NCI-H82 treated with DMSO at 0.1 percent for 48 hours (cell line): ENCODE results near the gene NSUN6.

Source experiments
- DNase-seq: peaks from one replicate; lab custom pipeline; 2025; ENCODE audit not compliant: unreplicated experiment; lab: John Stamatoyannopoulos, UW

The NSUN6 gene

GRCh38 chr10:18505456-18506118 lies 145.8 kb downstream of the NSUN6 start:
- no peak for DNase-seq

- DNase-seq = no peak
Measured at GRCh38 chr10:18504161-18504560, 147.2 kb downstream of the NSUN6 start.

GRCh38 chr10:18501629-18502028 lies 149.8 kb downstream of the NSUN6 start:
- DNase-seq = no peak

GRCh38 chr10:18501198-18501597 lies 150.2 kb downstream of the NSUN6 start:
- DNase-seq = peak; percentile 51

- DNase-seq = no peak
Measured at GRCh38 chr10:18500576-18500975, 150.8 kb downstream of the NSUN6 start.

GRCh38 chr10:18498998-18499397 lies 152.4 kb downstream of the NSUN6 start:
- DNase-seq = no peak

GRCh38 chr10:18497806-18498369 lies 153.5 kb downstream of the NSUN6 start:
- DNase-seq = no peak
